Measurements from ENCODE around the gene GAGE12C.
"Not testable (repeated sequence)": the region's sequence is repeated elsewhere in the genome, so short reads cannot be mapped to it uniquely, and the experiment has no call there.

Gene GAGE12C, protein sequence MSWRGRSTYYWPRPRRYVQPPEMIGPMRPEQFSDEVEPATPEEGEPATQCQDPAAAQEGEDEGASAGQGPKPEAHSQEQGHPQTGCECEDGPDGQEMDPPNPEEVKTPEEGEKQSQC

GRCh38 chrX:49531877-49532276 is at the start of gene GAGE12C:
GAGE12C (plus strand) TSS chrX:49532177; CDS start chrX:49533332, 1,155 bp downstream.
- not testable (repeated sequence) for DNase-seq

DNA sequence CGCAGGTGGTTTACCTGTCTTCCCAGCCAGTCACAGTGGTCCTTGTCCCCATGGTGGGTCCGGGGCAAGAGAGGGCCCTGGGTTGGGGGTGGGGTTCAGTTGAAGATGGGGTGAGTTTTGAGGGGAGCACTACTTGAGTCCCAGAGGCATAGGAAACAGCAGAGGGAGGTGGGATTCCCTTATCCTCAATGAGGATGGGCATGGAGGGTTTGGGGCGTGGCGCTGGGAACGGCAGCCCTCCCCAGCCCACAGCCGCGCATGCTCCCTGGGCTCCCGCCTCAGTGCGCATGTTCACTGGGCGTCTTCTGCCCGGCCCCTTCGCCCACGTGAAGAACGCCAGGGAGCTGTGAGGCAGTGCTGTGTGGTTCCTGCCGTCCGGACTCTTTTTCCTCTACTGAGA is 9.5 kb downstream of the GAGE12C start, which contains the start of gene GAGE12D:
Gene GAGE12D (plus strand): TSS at position 301 of the 400 bp plus-strand sequence. CDS start 1,155 bp downstream, outside the sequence.
- not testable (repeated sequence) for DNase-seq

DNA sequence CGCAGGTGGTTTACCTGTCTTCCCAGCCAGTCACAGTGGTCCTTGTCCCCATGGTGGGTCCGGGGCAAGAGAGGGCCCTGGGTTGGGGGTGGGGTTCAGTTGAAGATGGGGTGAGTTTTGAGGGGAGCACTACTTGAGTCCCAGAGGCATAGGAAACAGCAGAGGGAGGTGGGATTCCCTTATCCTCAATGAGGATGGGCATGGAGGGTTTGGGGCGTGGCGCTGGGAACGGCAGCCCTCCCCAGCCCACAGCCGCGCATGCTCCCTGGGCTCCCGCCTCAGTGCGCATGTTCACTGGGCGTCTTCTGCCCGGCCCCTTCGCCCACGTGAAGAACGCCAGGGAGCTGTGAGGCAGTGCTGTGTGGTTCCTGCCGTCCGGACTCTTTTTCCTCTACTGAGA is 19.0 kb downstream of the GAGE12C start, which contains the start of gene GAGE12E:
Gene GAGE12E (plus strand): TSS at position 301 of the 400 bp plus-strand sequence. CDS start 1,155 bp downstream, outside the sequence.
- not testable (repeated sequence) for DNase-seq

DNA sequence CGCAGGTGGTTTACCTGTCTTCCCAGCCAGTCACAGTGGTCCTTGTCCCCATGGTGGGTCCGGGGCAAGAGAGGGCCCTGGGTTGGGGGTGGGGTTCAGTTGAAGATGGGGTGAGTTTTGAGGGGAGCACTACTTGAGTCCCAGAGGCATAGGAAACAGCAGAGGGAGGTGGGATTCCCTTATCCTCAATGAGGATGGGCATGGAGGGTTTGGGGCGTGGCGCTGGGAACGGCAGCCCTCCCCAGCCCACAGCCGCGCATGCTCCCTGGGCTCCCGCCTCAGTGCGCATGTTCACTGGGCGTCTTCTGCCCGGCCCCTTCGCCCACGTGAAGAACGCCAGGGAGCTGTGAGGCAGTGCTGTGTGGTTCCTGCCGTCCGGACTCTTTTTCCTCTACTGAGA is 28.6 kb downstream of the GAGE12C start, which contains the start of gene GAGE12F:
Gene GAGE12F (plus strand): TSS at position 301 of the 400 bp plus-strand sequence. CDS start 1,155 bp downstream, outside the sequence.
- DNase-seq = not testable (repeated sequence)

DNA sequence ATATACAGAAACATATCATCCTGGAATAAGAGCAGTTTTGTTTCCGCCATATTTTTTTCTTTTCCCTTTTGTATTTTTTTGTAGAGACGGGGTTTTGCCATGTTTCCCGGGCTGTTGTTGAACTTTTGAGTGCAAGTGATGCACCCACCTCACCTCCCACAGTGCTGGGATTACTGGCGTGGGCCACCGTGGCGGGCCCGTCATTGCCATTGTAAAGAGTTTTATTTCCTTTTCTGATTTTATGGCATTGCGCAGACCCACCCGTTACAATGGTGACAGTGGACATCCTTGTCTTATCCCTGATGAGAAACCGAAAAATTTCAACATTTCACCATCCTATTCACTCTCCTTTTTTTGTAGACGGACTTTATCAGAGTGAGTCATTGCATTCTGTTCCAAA is 36.8 kb downstream of the GAGE12C start:
- not testable (repeated sequence) for DNase-seq

- DNase-seq = not testable (repeated sequence)
Observed at GRCh38 chrX:49569152-49569551, 37.2 kb downstream of the GAGE12C start.

DNA sequence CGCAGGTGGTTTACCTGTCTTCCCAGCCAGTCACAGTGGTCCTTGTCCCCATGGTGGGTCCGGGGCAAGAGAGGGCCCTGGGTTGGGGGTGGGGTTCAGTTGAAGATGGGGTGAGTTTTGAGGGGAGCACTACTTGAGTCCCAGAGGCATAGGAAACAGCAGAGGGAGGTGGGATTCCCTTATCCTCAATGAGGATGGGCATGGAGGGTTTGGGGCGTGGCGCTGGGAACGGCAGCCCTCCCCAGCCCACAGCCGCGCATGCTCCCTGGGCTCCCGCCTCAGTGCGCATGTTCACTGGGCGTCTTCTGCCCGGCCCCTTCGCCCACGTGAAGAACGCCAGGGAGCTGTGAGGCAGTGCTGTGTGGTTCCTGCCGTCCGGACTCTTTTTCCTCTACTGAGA is 38.1 kb downstream of the GAGE12C start, which contains the start of gene GAGE12G:
Gene GAGE12G (plus strand): TSS at position 301 of the 400 bp plus-strand sequence. CDS start 1,155 bp downstream, outside the sequence.
- DNase-seq = not testable (repeated sequence)

- DNase-seq = not testable (repeated sequence)
Observed at GRCh38 chrX:49579649-49580048, 47.7 kb downstream of the GAGE12C start, which contains the start of gene GAGE12H. GAGE12H (plus strand) TSS chrX:49579949; CDS start chrX:49581104, 1,155 bp downstream.

All from NCI-H226 (cell line).